Astrocyte (in vitro differentiated cells and primary cell): ENCODE measurements around the gene NME3. TPM values are rescaled to one million over a fixed set of nuclear protein-coding genes. Genes with fewer than 3 reads are reported as not detected.

Experiments used
- DNase-seq: peaks from one replicate; pipeline ENCODE4 v3.0.0-alpha.2; 2010; ENCODE audit warnings: low read depth
- FAIRE-seq: peaks from 2 replicates; lab custom pipeline; 2011; peaks lifted over from hg19 to GRCh38; lab: Jason Lieb, UNC
- H2AFZ ChIP-seq: 2 replicates; pipeline ENCODE4 v1.6.0; 2012; ENCODE audit warnings: low read depth, low read length, inconsistent platforms
- H3K27ac ChIP-seq: 2 replicates; pipeline ENCODE4 v1.5.1; 2011; ENCODE audit warnings: low read depth, low read length, inconsistent platforms
- H3K27me3 ChIP-seq: 2 replicates; pipeline ENCODE4 v1.6.0; 2011; ENCODE audit warnings: low read length, inconsistent platforms; ENCODE audit not compliant: insufficient read depth
- H3K36me3 ChIP-seq: 2 replicates; pipeline ENCODE4 v1.5.1; 2011; ENCODE audit warnings: low read length, inconsistent platforms; ENCODE audit not compliant: insufficient read depth
- H3K4me1 ChIP-seq: 2 replicates; pipeline ENCODE4 v1.5.1; 2011; ENCODE audit warnings: low read length, inconsistent platforms; ENCODE audit not compliant: insufficient read depth
- H3K4me2 ChIP-seq: 2 replicates; pipeline ENCODE4 v1.6.0; 2012; ENCODE audit warnings: low read length, inconsistent platforms
- H3K4me3 ChIP-seq: 2 replicates; pipeline ENCODE4 v1.5.1; 2011; ENCODE audit warnings: low read depth, mild to moderate bottlenecking, low read length, inconsistent platforms; ENCODE audit not compliant: insufficient read depth
- H3K79me2 ChIP-seq: 2 replicates; pipeline ENCODE4 v1.6.0; 2012; ENCODE audit warnings: mild to moderate bottlenecking, low read length, inconsistent platforms; ENCODE audit not compliant: insufficient read depth
- H3K9ac ChIP-seq: 2 replicates; pipeline ENCODE4 v1.6.0; 2012; ENCODE audit warnings: mild to moderate bottlenecking, low read length, inconsistent platforms
- H3K9me3 ChIP-seq: 2 replicates; pipeline ENCODE4 v1.5.1; 2012; ENCODE audit warnings: low read depth, mild to moderate bottlenecking, low read length, inconsistent platforms; ENCODE audit not compliant: insufficient read depth
- H4K20me1 ChIP-seq: 2 replicates; pipeline ENCODE4 v1.6.0; 2012; ENCODE audit warnings: low read length, inconsistent platforms; ENCODE audit not compliant: insufficient read depth
- H3K27ac Mint-ChIP-seq: one replicate; pipeline ENCODE4 v1.8.0; 2021; ENCODE audit warnings: mild to moderate bottlenecking, mixed read lengths; ENCODE audit not compliant: unreplicated experiment
- H3K27me3 Mint-ChIP-seq: one replicate; pipeline ENCODE4 v1.8.0; 2021; ENCODE audit warnings: low read depth, mixed read lengths; ENCODE audit not compliant: unreplicated experiment
- H3K36me3 Mint-ChIP-seq: one replicate; pipeline ENCODE4 v1.8.0; 2021; ENCODE audit warnings: low read depth, mixed read lengths; ENCODE audit not compliant: unreplicated experiment
- H3K4me1 Mint-ChIP-seq: one replicate; pipeline ENCODE4 v1.8.0; 2021; ENCODE audit warnings: low read depth, mixed read lengths; ENCODE audit not compliant: unreplicated experiment
- H3K4me3 Mint-ChIP-seq: one replicate; pipeline ENCODE4 v1.8.0; 2021; ENCODE audit warnings: mild to moderate bottlenecking, moderate library complexity, mixed read lengths; ENCODE audit not compliant: unreplicated experiment
- H3K9me3 Mint-ChIP-seq: one replicate; pipeline ENCODE4 v1.8.0; 2021; ENCODE audit warnings: mild to moderate bottlenecking, mixed read lengths; ENCODE audit not compliant: unreplicated experiment
- EZH2 ChIP-seq: IDR thresholded peaks from 2 replicates; pipeline ENCODE4 v1.6.1; 2012; ENCODE audit warnings: mild to moderate bottlenecking, low read length, inconsistent platforms; ENCODE audit not compliant: insufficient read depth
- total RNA-seq: library from RNA; stranded (reverse); gene quantifications from 2 replicates; pipeline ENCODE4 v1.2.1, GENCODE V29; 2021
- TF ChIP-seq, protein P1 (sequence below): IDR thresholded peaks from 2 replicates; pipeline ENCODE4 v1.5.1; 2011; ENCODE audit warnings: low read depth, mild to moderate bottlenecking, inconsistent platforms, low read length, moderate library complexity; ENCODE audit not compliant: insufficient read depth

Gene NME3
- total RNA-seq, 1 donor from 2014 or later = 36.3 TPM

DNA sequence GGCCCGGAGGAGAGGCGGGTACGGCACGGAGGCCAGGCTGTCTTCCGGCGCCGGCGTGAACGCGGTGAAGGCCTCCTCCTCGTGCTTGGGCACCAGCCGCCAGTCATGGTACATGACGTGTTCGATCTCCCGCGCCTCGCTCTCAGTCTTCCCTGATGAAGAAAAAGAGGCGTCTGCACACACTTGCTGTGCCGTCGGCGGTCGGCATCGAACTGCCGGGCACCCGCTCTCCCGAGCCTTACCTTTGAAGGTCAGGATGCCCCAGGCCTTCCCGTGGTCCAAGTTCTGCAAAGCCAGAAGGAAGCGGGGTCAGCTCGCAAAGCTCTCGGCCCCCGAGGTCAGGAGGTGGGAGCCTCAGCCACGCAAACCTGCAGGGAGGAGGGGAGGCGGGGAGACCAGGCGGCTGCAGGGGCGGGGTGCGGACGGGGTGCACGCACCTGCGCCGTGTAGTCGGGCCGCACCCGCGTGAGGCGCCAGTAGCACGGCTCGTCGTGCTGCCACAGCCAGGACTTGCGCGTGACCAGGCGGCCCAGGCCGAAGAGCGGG lies 1.1 kb upstream of the NME3 start, which contains the start of gene EME2:
TSS of gene EME2 (plus strand) at position 449 of the 546 bp plus-strand sequence. CDS start 418 bp downstream, outside the sequence.
- Histone ChIP-seq H2AFZ (peak within 1 kb of the TSS; percentile 80), H3K36me3 (no peaks in the 10 kb centered on the region), H3K4me1 (peaks cover 26% of the 10 kb centered on the region), H3K4me2 (peak within 1 kb of the TSS; percentile 91), H3K9ac (peak within 1 kb of the TSS; percentile 91), H3K4me3 (peak within 1 kb of the TSS; percentile 66), H3K9me3 (no peaks in the 10 kb centered on the region), H3K79me2 (peaks cover 39% of the 10 kb centered on the region), H3K27me3 (no peaks in the 10 kb centered on the region), H4K20me1 (peaks cover 54% of the 10 kb centered on the region), H3K27ac (peak within 1 kb of the TSS; percentile 71)
- FAIRE-seq = no peak
- no peak for DNase-seq
- Mint-ChIP-seq H3K36me3 (no peaks in the 10 kb centered on the region), H3K4me1 (peaks cover 6% of the 10 kb centered on the region), H3K4me3 (peak within 1 kb of the TSS; percentile 91), H3K27me3 (no peaks in the 10 kb centered on the region), H3K27ac (peak within 1 kb of the TSS; percentile 98), H3K9me3 (no peaks in the 10 kb centered on the region)
- TF ChIP-seq, protein P1, sequence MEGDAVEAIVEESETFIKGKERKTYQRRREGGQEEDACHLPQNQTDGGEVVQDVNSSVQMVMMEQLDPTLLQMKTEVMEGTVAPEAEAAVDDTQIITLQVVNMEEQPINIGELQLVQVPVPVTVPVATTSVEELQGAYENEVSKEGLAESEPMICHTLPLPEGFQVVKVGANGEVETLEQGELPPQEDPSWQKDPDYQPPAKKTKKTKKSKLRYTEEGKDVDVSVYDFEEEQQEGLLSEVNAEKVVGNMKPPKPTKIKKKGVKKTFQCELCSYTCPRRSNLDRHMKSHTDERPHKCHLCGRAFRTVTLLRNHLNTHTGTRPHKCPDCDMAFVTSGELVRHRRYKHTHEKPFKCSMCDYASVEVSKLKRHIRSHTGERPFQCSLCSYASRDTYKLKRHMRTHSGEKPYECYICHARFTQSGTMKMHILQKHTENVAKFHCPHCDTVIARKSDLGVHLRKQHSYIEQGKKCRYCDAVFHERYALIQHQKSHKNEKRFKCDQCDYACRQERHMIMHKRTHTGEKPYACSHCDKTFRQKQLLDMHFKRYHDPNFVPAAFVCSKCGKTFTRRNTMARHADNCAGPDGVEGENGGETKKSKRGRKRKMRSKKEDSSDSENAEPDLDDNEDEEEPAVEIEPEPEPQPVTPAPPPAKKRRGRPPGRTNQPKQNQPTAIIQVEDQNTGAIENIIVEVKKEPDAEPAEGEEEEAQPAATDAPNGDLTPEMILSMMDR = no peak
- no peak for TF ChIP-seq EZH2

DNA sequence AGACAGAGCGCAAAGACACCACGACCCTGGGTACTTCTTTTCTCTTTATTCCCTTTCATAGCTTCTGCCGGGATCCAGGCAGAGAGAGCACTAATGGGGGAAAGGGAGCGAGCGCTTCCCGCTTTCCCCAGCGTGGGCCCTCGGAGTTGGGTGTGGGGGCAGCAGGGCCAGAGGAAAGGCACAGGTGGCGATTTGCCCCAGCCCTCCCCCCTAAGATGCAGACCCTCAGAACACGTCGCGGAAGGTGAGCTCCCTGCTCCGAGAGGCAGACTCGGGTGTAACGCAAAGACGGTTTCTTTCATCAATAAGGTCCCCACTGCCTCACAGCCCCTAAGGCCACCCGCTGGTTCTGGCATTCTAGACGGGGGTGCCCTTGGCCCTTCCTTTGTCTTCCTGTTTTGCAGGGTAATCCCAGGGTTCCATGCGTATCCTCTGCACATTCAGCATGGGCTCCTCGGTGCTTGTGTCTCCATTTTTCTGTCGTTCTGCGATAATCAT lies 570 bp upstream of the NME3 start:
- no peak overlapping the region for H2AFZ ChIP-seq
- no peaks in the 10 kb centered on the region for H3K27me3 Mint-ChIP-seq
- FAIRE-seq = no peak
- no peak for DNase-seq
- H3K9ac ChIP-seq = peak overlapping the region; percentile 91
- no peaks in the 10 kb centered on the region for H3K9me3 Mint-ChIP-seq
- H3K4me3 ChIP-seq = peak overlapping the region; percentile 66
- no peaks in the 10 kb centered on the region for H3K36me3 Mint-ChIP-seq
- peaks cover 26% of the 10 kb centered on the region for H3K4me1 ChIP-seq
- peaks cover 39% of the 10 kb centered on the region for H3K79me2 ChIP-seq
- H3K9me3 ChIP-seq = no peaks in the 10 kb centered on the region
- H3K27ac ChIP-seq = peak overlapping the region; percentile 10
- no peak for TF ChIP-seq EZH2
- TF ChIP-seq, protein P1 = no peak
- H3K36me3 ChIP-seq = no peaks in the 10 kb centered on the region
- no peaks in the 10 kb centered on the region for H3K27me3 ChIP-seq
- peak overlapping the region; percentile 91 for H3K4me3 Mint-ChIP-seq
- H3K27ac Mint-ChIP-seq = peak overlapping the region; percentile 98
- peaks cover 54% of the 10 kb centered on the region for H4K20me1 ChIP-seq
- peak overlapping the region; percentile 91 for H3K4me2 ChIP-seq
- peaks cover 6% of the 10 kb centered on the region for H3K4me1 Mint-ChIP-seq
